ENCODE data around the gene VAMP7. TPM values are rescaled to one million over a fixed set of nuclear protein-coding genes. Genes with fewer than 3 reads are reported as not detected.

The VAMP7 gene
- total and polyA plus RNA-seq, 8 donors = 6.4 to 39.7 (median 20.3) TPM

GRCh38 chrX:155891446-155892210 lies 10.5 kb downstream of the VAMP7 start:
- TF ChIP-seq CTCF (IDR thresholded peaks at IDR 0.05) (no peak), EP300 (IDR thresholded peaks at IDR 0.05) (no peak), POLR2A (IDR thresholded peaks at IDR 0.05) (no peak), POLR2AphosphoS5 (IDR thresholded peaks at IDR 0.05) (no peak)
- intact Hi-C loops (cut with DNase I; ENCODE audit: low total_unique reads) = no loop called here
- no peak overlapping the region for H3K27ac ChIP-seq
- DNase-seq = no peak
- H3K4me1 ChIP-seq = peaks cover 0 to 12% (median 0%) of the 10 kb centered on the region in 4 donors
- H3K27me3 ChIP-seq = no peaks in the 10 kb centered on the region
- peaks cover 0 to 60% (median 56%) of the 10 kb centered on the region in 4 donors for H3K36me3 ChIP-seq
- WGBS, 5 donors = 52 to 64% (median 58%) methylated on average over 3 of the region's 3 CpGs
- H3K9me3 ChIP-seq = no peaks in the 10 kb centered on the region
- H3K4me3 ChIP-seq = no peak overlapping the region

GRCh38 chrX:155893521-155893920 lies 12.4 kb downstream of the VAMP7 start:
- intact Hi-C loops (cut with DNase I; ENCODE audit: low total_unique reads) = no loop called here

GRCh38 chrX:155896512-155896911 lies 15.4 kb downstream of the VAMP7 start:
- intact Hi-C loops (cut with DNase I; ENCODE audit: low total_unique reads) = no loop called here
- no peaks in the 10 kb centered on the region for H3K27me3 ChIP-seq
- H3K9me3 ChIP-seq = no peaks in the 10 kb centered on the region
- H3K36me3 ChIP-seq = peaks cover 0 to 75% (median 70%) of the 10 kb centered on the region in 4 donors
- no peaks in the 10 kb centered on the region for H3K4me1 ChIP-seq
- WGBS, 5 donors = 74 to 85% (median 78%) methylated on average over 4 of the region's 4 CpGs
- no peak for DNase-seq
- no peak for TF ChIP-seq POLR2A (IDR thresholded peaks at IDR 0.05)
- no peak for TF ChIP-seq EP300 (IDR thresholded peaks at IDR 0.05)
- TF ChIP-seq POLR2AphosphoS5 (IDR thresholded peaks at IDR 0.05) = no peak
- no peak for TF ChIP-seq CTCF (IDR thresholded peaks at IDR 0.05)
- H3K27ac ChIP-seq = no peak overlapping the region
- no peak overlapping the region for H3K4me3 ChIP-seq

More at GRCh38 chrX:155893521-155893920, 12.4 kb downstream of the VAMP7 start:
- Histone ChIP-seq H3K36me3 (peaks cover 0 to 66% (median 63%) of the 10 kb centered on the region in 4 donors), H3K4me3 (no peak overlapping the region), H3K4me1 (peaks cover 0 to 2% (median 0%) of the 10 kb centered on the region in 4 donors), H3K27me3 (no peaks in the 10 kb centered on the region), H3K9me3 (no peaks in the 10 kb centered on the region), H3K27ac (no peak overlapping the region)
- 43 to 73% (median 48%) methylated on average over 3 of the region's 3 CpGs for WGBS, 5 donors
- no peak for TF ChIP-seq POLR2AphosphoS5 (IDR thresholded peaks at IDR 0.05)
- no peak for TF ChIP-seq CTCF (IDR thresholded peaks at IDR 0.05)
- DNase-seq = no peak

- Histone ChIP-seq H3K27me3 (no peaks in the 10 kb centered on the region), H3K4me3 (no peak overlapping the region), H3K27ac (no peak overlapping the region), H3K9me3 (no peaks in the 10 kb centered on the region), H3K4me1 (no peaks in the 10 kb centered on the region), H3K36me3 (peaks cover 0 to 61% (median 52%) of the 10 kb centered on the region in 4 donors)
- DNase-seq = no peak
- intact Hi-C loops (cut with DNase I; ENCODE audit: low total_unique reads) = no loop called here
- no peak for TF ChIP-seq EP300 (IDR thresholded peaks at IDR 0.05)
- TF ChIP-seq POLR2AphosphoS5 (IDR thresholded peaks at IDR 0.05) = no peak
- TF ChIP-seq POLR2A (IDR thresholded peaks at IDR 0.05) = no peak
- TF ChIP-seq CTCF (IDR thresholded peaks at IDR 0.05) = no peak
- 66 to 82% (median 75%) methylated on average over 3 of the region's 3 CpGs for WGBS, 5 donors
These were observed 18.2 kb downstream of the VAMP7 start for GRCh38 chrX:155899366-155899765.
